Measurements from ENCODE around the gene ANKRD6. TPM values are rescaled to one million over a fixed set of nuclear protein-coding genes. Genes with fewer than 3 reads are reported as not detected.
"Not testable (repeated sequence)": the region's sequence is repeated elsewhere in the genome, so short reads cannot be mapped to it uniquely, and the experiment has no call there.

Gene ANKRD6
- total RNA-seq, 4 donors from 2014 or later = 0.57 to 11.6 (median 3.0) TPM

GRCh38 chr6:89616531-89616930 is 183.6 kb downstream of the ANKRD6 start:
- no peak overlapping the region for H3K4me3 ChIP-seq
- no peaks in the 10 kb centered on the region for H3K9me3 ChIP-seq
- H3K27ac ChIP-seq = no peak overlapping the region
- no peaks in the 10 kb centered on the region for H3K36me3 ChIP-seq
- H3K4me1 ChIP-seq = no peaks in the 10 kb centered on the region
- no peak for TF ChIP-seq CTCF (IDR thresholded peaks at IDR 0.05)
- TF ChIP-seq POLR2A (IDR thresholded peaks at IDR 0.05) = no peak
- H3K27me3 ChIP-seq = no peaks in the 10 kb centered on the region
- no peak for DNase-seq

GRCh38 chr6:89618026-89618425 is 185.1 kb downstream of the ANKRD6 start:
- TF ChIP-seq CTCF (IDR thresholded peaks at IDR 0.05) (no peak), POLR2A (IDR thresholded peaks at IDR 0.05) (no peak)
- H3K36me3 ChIP-seq = no peaks in the 10 kb centered on the region
- no peak overlapping the region for H3K4me3 ChIP-seq
- DNase-seq = no peak
- no peaks in the 10 kb centered on the region for H3K9me3 ChIP-seq
- H3K27me3 ChIP-seq = no peaks in the 10 kb centered on the region
- H3K4me1 ChIP-seq = no peaks in the 10 kb centered on the region
- no peak overlapping the region for H3K27ac ChIP-seq

- H3K4me3 ChIP-seq = no peak overlapping the region
- no peak for DNase-seq
- H3K9me3 ChIP-seq = no peaks in the 10 kb centered on the region
- no peaks in the 10 kb centered on the region for H3K27me3 ChIP-seq
- H3K4me1 ChIP-seq = no peaks in the 10 kb centered on the region
- no peak overlapping the region for H3K27ac ChIP-seq
- no peaks in the 10 kb centered on the region for H3K36me3 ChIP-seq
- TF ChIP-seq CTCF (IDR thresholded peaks at IDR 0.05) = no peak
- no peak for TF ChIP-seq POLR2A (IDR thresholded peaks at IDR 0.05)
These were observed 186.6 kb downstream of the ANKRD6 start for GRCh38 chr6:89619567-89619966.

- H3K4me1 ChIP-seq = no peaks in the 10 kb centered on the region
- no peak overlapping the region for H3K4me3 ChIP-seq
- H3K9me3 ChIP-seq = no peaks in the 10 kb centered on the region
- no peaks in the 10 kb centered on the region for H3K27me3 ChIP-seq
- H3K27ac ChIP-seq = no peak overlapping the region
- no peak for DNase-seq
- TF ChIP-seq CTCF (IDR thresholded peaks at IDR 0.05) (no peak), POLR2A (IDR thresholded peaks at IDR 0.05) (no peak)
- H3K36me3 ChIP-seq = no peaks in the 10 kb centered on the region
These were observed 190.8 kb downstream of the ANKRD6 start for GRCh38 chr6:89623749-89624148.

GRCh38 chr6:89630488-89630887 is 197.5 kb downstream of the ANKRD6 start:
- Histone ChIP-seq H3K27me3 (no peaks in the 10 kb centered on the region), H3K27ac (no peak overlapping the region), H3K4me1 (no peaks in the 10 kb centered on the region), H3K36me3 (peaks cover 0 to 3% (median 0%) of the 10 kb centered on the region in 3 donors), H3K9me3 (no peaks in the 10 kb centered on the region), H3K4me3 (no peak overlapping the region)
- DNase-seq = no peak
- TF ChIP-seq CTCF (IDR thresholded peaks at IDR 0.05) (no peak), POLR2A (IDR thresholded peaks at IDR 0.05) (no peak)

GRCh38 chr6:89636412-89636811 is 203.5 kb downstream of the ANKRD6 start:
- not testable (repeated sequence) for H3K27ac ChIP-seq, H3K4me1 ChIP-seq, H3K27me3 ChIP-seq, H3K4me3 ChIP-seq, DNase-seq, H3K36me3 ChIP-seq, H3K9me3 ChIP-seq
